HG03064 (cell line): Measurements from ENCODE around the gene KCNQ1.

Source experiments
- ATAC-seq: cut with Tn5 transposase; IDR thresholded peaks from one replicate; pipeline ENCODE4 v1.9.1; 2021; ENCODE audit warnings: low read depth; ENCODE audit not compliant: unreplicated experiment

KCNQ1 gene

GRCh38 chr11:2542406-2542805 is 97.6 kb downstream of the KCNQ1 start:
- no peak for ATAC-seq

GRCh38 chr11:2547806-2548205 is 103.0 kb downstream of the KCNQ1 start:
- no peak for ATAC-seq

GRCh38 chr11:2548596-2548995 is 103.8 kb downstream of the KCNQ1 start:
- no peak for ATAC-seq

- no peak for ATAC-seq
Observed at GRCh38 chr11:2549080-2549479, 104.3 kb downstream of the KCNQ1 start.

- no peak for ATAC-seq
Observed at GRCh38 chr11:2549491-2549875, 104.7 kb downstream of the KCNQ1 start.

GRCh38 chr11:2549876-2550605 is 105.2 kb downstream of the KCNQ1 start:
- no peak for ATAC-seq

- no peak for ATAC-seq
Observed at GRCh38 chr11:2550606-2550970, 105.8 kb downstream of the KCNQ1 start.

GRCh38 chr11:2551131-2551530 is 106.3 kb downstream of the KCNQ1 start:
- ATAC-seq: no peak

- ATAC-seq: no peak
Observed at GRCh38 chr11:2552210-2552609, 107.4 kb downstream of the KCNQ1 start.

- ATAC-seq: no peak
Observed at GRCh38 chr11:2553198-2553597, 108.4 kb downstream of the KCNQ1 start.

- no peak for ATAC-seq
Observed at GRCh38 chr11:2553886-2554285, 109.1 kb downstream of the KCNQ1 start.

- ATAC-seq: no peak
Observed at GRCh38 chr11:2554338-2555207, 109.8 kb downstream of the KCNQ1 start.

GRCh38 chr11:2555336-2555735 is 110.5 kb downstream of the KCNQ1 start:
- ATAC-seq: no peak

- no peak for ATAC-seq
Observed at GRCh38 chr11:2555891-2556290, 111.1 kb downstream of the KCNQ1 start.

- ATAC-seq: no peak
Observed at GRCh38 chr11:2557381-2557780, 112.6 kb downstream of the KCNQ1 start.

GRCh38 chr11:2558397-2558796 is 113.6 kb downstream of the KCNQ1 start:
- ATAC-seq: no peak

- no peak for ATAC-seq
Observed at GRCh38 chr11:2558861-2559526, 114.2 kb downstream of the KCNQ1 start.

GRCh38 chr11:2559527-2560311 is 114.9 kb downstream of the KCNQ1 start:
- ATAC-seq: no peak

GRCh38 chr11:2561696-2562581 is 117.1 kb downstream of the KCNQ1 start:
- ATAC-seq: no peak

- no peak for ATAC-seq
Observed at GRCh38 chr11:2562890-2563212, 118.0 kb downstream of the KCNQ1 start.
